ENCODE measurements around the gene FLOT1. TPM values are rescaled to one million over a fixed set of nuclear protein-coding genes. Genes with fewer than 3 reads are reported as not detected.

FLOT1 gene
- total and polyA plus RNA-seq, 9 of the 15 experiments (the other 6 are each of a cell fraction or from before 2014, with no cell fraction given), result 11.7 to 149 (median 118) TPM

DNA sequence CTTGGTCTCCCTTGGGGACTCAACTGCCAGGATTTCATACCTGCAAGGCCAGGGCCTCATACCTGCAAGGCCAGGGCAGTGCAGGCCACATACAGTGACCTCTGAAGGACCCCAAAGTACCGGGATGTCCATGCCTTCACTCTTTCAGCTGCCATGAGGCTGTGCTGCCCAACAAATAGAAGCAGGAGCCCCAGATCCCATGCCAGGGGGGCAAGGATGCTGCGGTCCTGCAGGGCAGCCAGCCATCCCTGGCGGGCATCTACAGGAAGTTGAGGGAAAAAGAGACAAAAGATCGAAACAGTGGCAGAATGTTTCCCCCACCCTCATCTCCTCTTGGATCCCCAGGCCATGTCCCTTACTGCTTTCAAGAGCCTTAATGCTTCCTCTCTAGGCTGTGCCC, 52.5 kb downstream of the FLOT1 start (continued):
- TF ChIP-seq ZNF277 (CRISPR knock-in tag; IDR thresholded peaks at IDR 0.05; ENCODE audit: borderline replicate concordance) (no peak), TGIF2 (CRISPR knock-in tag; IDR thresholded peaks at IDR 0.05) (no peak), ZFX (CRISPR knock-in tag; IDR thresholded peaks at IDR 0.05) (peak; percentile 29; the same call in 1 of the 2 replicates), KHSRP (IDR thresholded peaks at IDR 0.05) (no peak), E2F5 (CRISPR knock-in tag; IDR thresholded peaks at IDR 0.05) (0 out of 2 replicates have a peak, but pooled peaks have one; percentile 22), ZNF12 (CRISPR knock-in tag; IDR thresholded peaks at IDR 0.05) (peak; percentile 23; the same call in 1 of the 2 replicates), RUNX1 (IDR thresholded peaks at IDR 0.05; ENCODE audit: low read depth) (0 out of 2 replicates have a peak, but pooled peaks have one; percentile 25), ID3 (CRISPR knock-in tag; IDR thresholded peaks at IDR 0.05) (no peak), ID3 (tag; IDR thresholded peaks at IDR 0.05) (peak; percentile 43; the same call in 1 of the 2 replicates), HDAC3 (IDR thresholded peaks at IDR 0.05; ENCODE audit: borderline replicate concordance, partially characterized antibody) (no peak), TCF3 (CRISPR knock-in tag; IDR thresholded peaks at IDR 0.05) (no peak)
